Epithelial cell of esophagus (primary cell): Measurements from ENCODE around the gene CATSPERD.
A peak's percentile ranks its signal among the peaks of the same experiment; 100 is the strongest.

Experiments used
- DNase-seq: peaks from one replicate; pipeline ENCODE4 v3.0.0; 2010; ENCODE audit warnings: low read depth
- H3K4me3 ChIP-seq: 2 replicates; pipeline ENCODE4 v1.5.1; 2011; ENCODE audit warnings: mild to moderate bottlenecking, low read length, control low read depth
- CTCF ChIP-seq: IDR thresholded peaks from 2 replicates; pipeline ENCODE4 v1.5.1; 2011; ENCODE audit warnings: low read depth, mild to moderate bottlenecking, low read length, control low read depth, inconsistent platforms; ENCODE audit not compliant: insufficient read depth; ENCODE audit errors: missing control alignments

CATSPERD gene

GRCh38 chr19:5801796-5802619 is 81.6 kb downstream of the CATSPERD start:
- DNase-seq: no peak
- no peak overlapping the region for H3K4me3 ChIP-seq
- no peak for TF ChIP-seq CTCF

- peak overlapping the region; percentile 30 for H3K4me3 ChIP-seq
- TF ChIP-seq CTCF: no peak
- no peak for DNase-seq
These were observed 83.0 kb downstream of the CATSPERD start for GRCh38 chr19:5803441-5803751.

GRCh38 chr19:5803752-5804515 is 83.5 kb downstream of the CATSPERD start:
- DNase-seq: peak; percentile 86
- peak overlapping the region; percentile 30 for H3K4me3 ChIP-seq
- TF ChIP-seq CTCF: peak; percentile 59

- H3K4me3 ChIP-seq: peak within 1 kb of the TSS; percentile 30
- no peak for TF ChIP-seq CTCF
- DNase-seq: no peak
These were observed 84.4 kb downstream of the CATSPERD start, which contains the start of gene NRTN for GRCh38 chr19:5804516-5805461. NRTN (plus strand) TSS chr19:5805067; CDS start chr19:5824166, 19,099 bp downstream.

- H3K4me3 ChIP-seq: no peak overlapping the region
- peak; percentile 65 for TF ChIP-seq CTCF
- DNase-seq: peak; percentile 51
These were observed 85.2 kb downstream of the CATSPERD start for GRCh38 chr19:5805462-5806132.

- no peak for TF ChIP-seq CTCF
- no peak overlapping the region for H3K4me3 ChIP-seq
- DNase-seq: no peak
These were observed 85.7 kb downstream of the CATSPERD start for GRCh38 chr19:5806133-5806489.
